T1000 (cell line): Measurements from ENCODE around the gene AKAP11.
A peak's percentile ranks its signal among the peaks of the same experiment; 100 is the strongest.
"Not testable (repeated sequence)": the region's sequence is repeated elsewhere in the genome, so short reads cannot be mapped to it uniquely, and the experiment has no call there.

Experiments used
- DNase-seq: peaks from one replicate; lab custom pipeline; 2025; ENCODE audit warnings: mixed read lengths; lab: John Stamatoyannopoulos, UW

Gene AKAP11

GRCh38 chr13:42272115-42272803, at the start of gene AKAP11:
TSS of gene AKAP11 (plus strand) at chr13:42272152. CDS start at chr13:42286349, 14,197 bp downstream.
- no peak for DNase-seq

DNA sequence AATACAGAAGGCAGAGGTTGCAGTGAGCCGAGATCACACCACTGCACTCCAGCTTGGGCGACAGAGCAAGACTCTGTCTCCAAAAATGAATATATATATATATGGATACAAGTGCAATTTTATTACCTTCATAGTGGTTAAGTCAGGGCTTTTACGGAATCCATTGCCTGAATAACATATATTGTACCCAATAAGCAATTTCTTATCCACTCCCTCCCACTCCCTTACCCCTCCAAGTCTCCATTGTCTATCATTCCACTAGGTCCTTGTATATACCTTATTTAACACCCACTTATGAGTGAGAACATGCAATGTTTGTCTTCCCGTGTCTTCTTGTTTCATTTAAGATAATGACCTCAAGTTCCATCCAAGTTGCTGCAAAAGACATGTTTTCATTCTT, 48.3 kb upstream of the AKAP11 start:
- DNase-seq, result no peak

DNA sequence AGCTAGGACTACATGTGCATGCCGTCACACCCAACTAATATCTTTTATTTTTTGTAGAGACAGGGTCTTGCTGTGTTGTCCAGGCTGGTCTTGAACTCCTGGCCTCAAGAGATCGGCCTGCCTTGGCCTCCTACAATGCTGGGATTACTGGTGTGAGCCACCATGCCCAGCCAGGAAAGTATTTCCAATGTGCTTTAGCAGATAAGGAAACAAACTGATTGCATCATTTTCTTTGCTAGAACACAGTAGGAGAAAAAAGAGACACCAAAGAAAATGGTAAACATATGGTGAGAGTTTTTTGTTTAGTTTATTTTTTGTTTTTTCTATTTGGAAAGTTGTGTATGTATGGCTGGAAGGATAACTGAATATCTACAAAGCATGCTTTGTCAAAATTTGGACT, 46.9 kb upstream of the AKAP11 start:
- no peak for DNase-seq

- not testable (repeated sequence) for DNase-seq
Observed at GRCh38 chr13:42226759-42227158, 45.2 kb upstream of the AKAP11 start.

GRCh38 chr13:42228527-42228926, 43.4 kb upstream of the AKAP11 start:
- no peak for DNase-seq

GRCh38 chr13:42229287-42229686, 42.7 kb upstream of the AKAP11 start:
- DNase-seq, result no peak

DNA sequence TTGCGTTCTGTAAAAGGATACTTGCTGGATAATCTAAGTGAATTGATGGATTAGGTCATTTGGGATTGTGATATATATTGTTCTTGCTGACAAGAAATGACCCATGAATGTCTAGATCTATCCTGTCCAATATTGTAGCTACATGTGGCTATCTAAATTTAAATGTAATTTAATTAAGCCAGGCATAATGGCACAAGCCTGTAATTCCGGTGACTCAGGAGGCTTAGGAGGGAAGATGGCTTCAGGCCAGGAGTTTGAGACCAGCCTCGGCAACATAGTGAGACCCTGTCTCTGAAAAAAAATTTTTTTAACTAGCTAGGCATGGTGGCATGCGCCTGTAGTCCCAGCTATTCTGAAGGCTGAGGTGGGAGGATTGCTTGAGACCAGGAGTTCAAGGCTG, 39.3 kb upstream of the AKAP11 start:
- no peak for DNase-seq

GRCh38 chr13:42233726-42234125, 38.2 kb upstream of the AKAP11 start:
- no peak for DNase-seq

DNA sequence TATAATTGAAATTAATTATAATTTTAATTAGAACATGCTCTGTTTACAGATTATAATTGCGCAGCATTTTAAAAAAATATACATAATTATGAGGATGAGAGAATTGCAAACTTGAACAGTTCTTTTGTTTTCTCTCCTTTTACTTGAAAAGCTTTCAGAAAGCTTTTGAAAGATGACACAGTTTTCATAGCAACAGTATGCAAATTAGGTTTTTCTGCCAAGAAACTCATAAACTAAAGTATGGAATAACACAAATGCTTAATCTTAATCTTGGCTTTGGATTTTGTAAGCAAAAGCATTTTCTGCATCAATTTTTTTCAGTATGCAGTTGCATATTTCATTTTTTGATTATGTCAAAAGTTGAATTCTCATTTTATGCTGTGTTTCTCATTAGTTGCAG, 32.8 kb upstream of the AKAP11 start:
- no peak for DNase-seq

DNA sequence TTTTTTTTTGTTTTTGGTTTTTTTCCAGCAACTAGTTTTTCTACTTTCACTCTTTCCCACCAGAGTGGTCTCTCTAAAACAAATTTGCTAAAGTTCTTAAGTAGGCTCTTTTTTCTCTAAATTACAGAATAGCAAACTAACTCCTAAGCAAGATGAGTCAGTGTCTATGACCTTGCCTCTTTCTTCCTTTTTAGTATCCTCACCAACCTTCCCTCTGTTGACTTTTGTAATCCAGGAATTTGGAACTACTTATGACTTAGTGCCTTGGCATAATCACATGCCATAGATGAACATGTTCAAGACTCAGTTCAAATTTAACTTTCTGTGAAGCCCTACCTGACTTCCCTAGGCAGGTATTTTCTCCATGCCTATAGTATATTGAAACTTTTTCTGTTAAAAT, 32.3 kb upstream of the AKAP11 start:
- no peak for DNase-seq

- DNase-seq, result no peak
Observed at GRCh38 chr13:42246541-42246940, 25.4 kb upstream of the AKAP11 start.

- no peak for DNase-seq
Observed at GRCh38 chr13:42247883-42248282, 24.1 kb upstream of the AKAP11 start.

GRCh38 chr13:42255886-42256285, 16.1 kb upstream of the AKAP11 start:
- DNase-seq, result no peak

DNA sequence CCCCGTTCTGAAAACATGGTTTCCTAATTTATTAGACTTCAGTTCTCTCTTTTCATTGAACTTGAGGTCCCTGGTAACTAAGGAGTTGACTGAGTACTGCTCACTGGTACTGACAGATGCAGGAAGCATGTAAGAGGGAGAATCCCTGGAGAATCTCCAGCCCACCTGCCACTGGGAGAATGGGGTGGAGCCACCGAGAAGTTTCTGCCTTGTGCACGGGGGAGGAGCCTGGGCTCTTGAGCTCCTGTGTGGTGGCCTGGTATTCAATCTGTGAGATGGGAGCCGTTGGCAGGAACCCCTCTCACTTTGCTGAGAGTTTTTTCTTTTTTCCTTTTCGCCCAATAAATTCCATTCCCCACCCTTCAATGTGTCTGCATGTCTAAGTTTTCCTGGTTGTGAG, 13.2 kb upstream of the AKAP11 start:
- no peak for DNase-seq

DNA sequence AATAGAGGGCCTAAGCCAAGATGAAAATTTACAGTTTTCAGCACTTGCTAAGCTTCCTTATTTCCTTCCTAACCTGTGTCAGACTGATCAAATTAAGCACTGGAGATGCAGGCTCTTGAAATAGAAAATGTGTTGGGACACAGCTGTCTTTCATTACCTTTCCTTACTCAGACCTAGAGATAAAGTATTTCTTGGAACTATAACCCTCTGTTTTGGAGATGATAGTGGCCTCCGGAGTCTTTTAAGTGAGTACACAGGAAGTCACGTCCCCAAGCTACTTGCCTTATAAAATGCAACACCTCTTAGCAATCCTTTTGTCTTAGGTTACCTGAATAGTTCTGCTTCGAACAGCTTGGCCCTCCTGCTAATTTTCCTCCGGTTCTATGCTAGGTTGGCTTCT, 12.4 kb upstream of the AKAP11 start:
- no peak for DNase-seq

DNA sequence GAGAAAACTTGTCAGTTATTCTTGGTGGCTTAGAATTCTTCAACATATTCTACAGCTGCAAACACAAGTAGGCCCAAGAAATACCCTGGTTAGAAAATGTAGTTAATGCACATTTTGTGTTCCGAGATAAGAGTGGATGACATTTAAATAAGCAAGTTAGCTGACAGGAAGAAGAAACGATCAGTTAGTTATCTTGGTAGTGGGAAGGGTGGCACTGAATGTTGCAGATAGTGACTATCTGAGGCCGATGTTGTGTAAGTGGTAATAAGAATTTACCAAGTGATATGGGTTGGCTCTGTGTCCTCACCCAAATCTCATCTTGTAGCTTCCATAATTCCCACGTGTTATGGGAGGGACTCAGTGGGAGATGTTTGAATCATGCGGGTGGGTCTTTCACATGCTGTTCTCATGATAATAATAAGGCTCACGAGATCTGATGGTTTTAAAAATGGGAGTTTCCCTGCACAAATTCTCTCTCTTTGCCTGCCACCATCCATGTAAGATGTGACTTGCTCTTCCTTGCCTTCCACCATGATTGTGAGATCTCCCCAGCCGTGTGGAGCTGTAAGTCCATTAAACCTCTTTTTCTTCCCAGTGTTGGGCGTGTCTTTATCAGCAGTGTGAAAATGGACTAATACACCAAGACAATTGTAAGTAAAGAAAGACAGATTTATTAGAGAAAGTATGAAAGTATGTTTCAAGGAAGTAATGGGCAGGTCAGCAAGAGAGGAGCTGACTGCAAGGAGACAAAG, 10.9 kb upstream of the AKAP11 start:
- DNase-seq, result no peak

GRCh38 chr13:42266473-42266872, 5.5 kb upstream of the AKAP11 start:
- DNase-seq, result no peak

- DNase-seq, result no peak
Observed at GRCh38 chr13:42270160-42270856, 1.6 kb upstream of the AKAP11 start.

DNA sequence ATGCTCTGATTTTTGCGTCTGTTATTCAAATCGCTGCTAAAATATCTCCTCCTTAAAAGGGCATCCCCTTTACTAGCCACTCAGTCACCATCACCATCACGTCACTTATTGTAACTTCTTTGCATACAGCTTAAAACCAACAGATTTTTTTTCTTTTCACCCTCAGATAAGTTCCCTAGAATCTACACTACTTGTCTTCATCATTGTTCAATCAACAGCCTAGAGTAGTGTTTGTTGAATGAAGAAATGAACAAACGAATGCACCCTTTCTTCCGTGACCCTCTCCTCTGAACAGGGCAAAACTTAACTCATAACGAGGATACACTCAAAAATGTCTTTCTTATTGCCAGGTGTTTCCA, 1.1 kb upstream of the AKAP11 start:
- no peak for DNase-seq

- peak; percentile 79 for DNase-seq
Observed at GRCh38 chr13:42271337-42272114, 426 bp upstream of the AKAP11 start.

DNA sequence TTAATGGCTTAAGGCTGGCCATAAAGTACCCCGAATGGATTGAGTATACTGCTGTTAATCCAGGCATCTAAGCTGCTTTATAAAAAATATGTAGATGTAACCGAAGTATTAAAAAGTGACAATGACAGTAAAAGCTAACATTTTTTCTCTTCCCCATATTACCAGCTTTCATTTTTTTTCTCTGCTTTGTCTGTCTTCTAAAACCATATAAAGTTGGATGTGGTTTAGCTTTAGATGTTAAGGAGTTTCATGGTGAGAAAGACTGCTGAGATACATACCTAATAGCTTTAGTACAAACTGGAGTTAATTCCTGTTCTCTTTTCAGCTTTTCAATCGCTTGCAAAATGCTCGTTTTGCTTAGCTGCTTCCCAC, 838 bp downstream of the AKAP11 start:
- DNase-seq, result no peak

DNA sequence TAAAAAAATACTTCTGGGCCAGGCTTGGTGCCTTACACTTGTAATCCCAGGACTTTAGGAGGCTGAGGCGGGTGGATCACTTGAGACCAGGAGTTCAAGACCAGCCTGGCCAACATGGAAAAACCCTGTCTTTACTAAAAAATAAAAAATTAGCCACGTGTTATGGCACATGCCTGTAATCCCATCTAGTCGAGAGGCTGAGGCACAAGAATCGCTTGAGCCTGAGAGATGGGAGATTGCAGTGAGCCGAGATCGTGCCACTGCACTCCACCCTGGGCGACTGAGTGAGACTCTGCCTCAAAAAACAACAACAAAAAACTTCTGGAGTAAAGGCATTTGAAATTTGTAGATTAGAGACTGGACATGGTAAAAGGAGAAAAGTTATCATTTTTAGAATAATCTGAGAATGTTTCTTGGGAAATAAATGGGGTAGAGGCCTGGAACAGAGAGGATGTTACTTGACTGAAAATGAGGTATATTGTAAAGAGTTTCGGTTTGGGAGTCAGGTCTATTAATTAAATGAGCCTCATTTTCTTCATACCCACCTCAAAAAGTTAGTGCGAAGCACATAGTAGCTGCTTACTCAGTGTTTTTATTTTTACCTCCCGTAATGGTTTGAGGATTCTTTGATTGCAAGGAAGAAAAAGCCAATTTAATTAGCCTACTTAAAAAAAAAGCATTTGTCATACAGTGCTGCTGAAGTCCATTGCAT, 2.6 kb downstream of the AKAP11 start:
- no peak for DNase-seq
